Muscle of arm (tissue), 12 donors: ENCODE measurements around the gene TPX2. TPM values are rescaled to one million over a fixed set of nuclear protein-coding genes. Genes with fewer than 3 reads are reported as not detected.
A peak's percentile ranks its signal among the peaks of the same experiment; 100 is the strongest.
"Not testable (repeated sequence)": the region's sequence is repeated elsewhere in the genome, so short reads cannot be mapped to it uniquely, and the experiment has no call there.

ENCODE experiments used
- DNase-seq: peaks from one replicate; pipeline ENCODE4 v3.0.0-alpha.2; 2013
- polyA plus RNA-seq, 12 donors: library from polyadenylated mRNA; unstranded; fragments of 120-200 nt; gene quantifications; one replicate each; pipeline ENCODE4 v1.2.1, GENCODE V29; 2013; ENCODE audit not compliant: insufficient read length in 12 of 12

Gene TPX2
- polyA plus RNA-seq, 12 donors: 18.5 to 42.7 (median 29.6) TPM; not detected in 1

GRCh38 chr20:31719644-31720485, 19.2 kb upstream of the TPX2 start:
- no peak for DNase-seq

GRCh38 chr20:31720486-31721407, 18.3 kb upstream of the TPX2 start:
- DNase-seq: no peak

GRCh38 chr20:31721408-31722256, 17.5 kb upstream of the TPX2 start:
- DNase-seq: no peak

- DNase-seq: peak; percentile 88
Measured at GRCh38 chr20:31722257-31723068, 16.6 kb upstream of the TPX2 start, which contains the start of gene BCL2L1. Gene BCL2L1, minus strand, starts transcription at chr20:31722868. Its CDS starts 650 bp downstream, at chr20:31722218.

GRCh38 chr20:31723069-31723318, 16.1 kb upstream of the TPX2 start:
- DNase-seq: no peak

- peak; percentile 97 for DNase-seq
Measured at GRCh38 chr20:31723319-31724078, 15.6 kb upstream of the TPX2 start.

- DNase-seq: no peak
Measured at GRCh38 chr20:31731321-31731717, 7.8 kb upstream of the TPX2 start.

GRCh38 chr20:31739550-31739977, 474 bp downstream of the TPX2 start:
- no peak for DNase-seq

- no peak for DNase-seq
Measured at GRCh38 chr20:31740208-31740607, 1.1 kb downstream of the TPX2 start.

- no peak for DNase-seq
Measured at GRCh38 chr20:31740656-31741323, 1.7 kb downstream of the TPX2 start.

- no peak for DNase-seq
Measured at GRCh38 chr20:31746068-31746878, 7.2 kb downstream of the TPX2 start.

- DNase-seq: not testable (repeated sequence)
Measured at GRCh38 chr20:31747028-31747427, 7.9 kb downstream of the TPX2 start.

GRCh38 chr20:31747640-31748039, 8.6 kb downstream of the TPX2 start:
- DNase-seq: peak; percentile 63

- DNase-seq: no peak
Measured at GRCh38 chr20:31749223-31749622, 10.1 kb downstream of the TPX2 start.

- peak; percentile 38 for DNase-seq
Measured at GRCh38 chr20:31751126-31751525, 12.0 kb downstream of the TPX2 start.

- DNase-seq: no peak
Measured at GRCh38 chr20:31757254-31757653, 18.2 kb downstream of the TPX2 start.

GRCh38 chr20:31758521-31758920, 19.4 kb downstream of the TPX2 start:
- DNase-seq: no peak

- no peak for DNase-seq
Measured at GRCh38 chr20:31758991-31759390, 19.9 kb downstream of the TPX2 start.
